ACHN (cell line): ENCODE measurements around the gene ZMYM2.

ENCODE experiments used
- DNase-seq: peaks from one replicate; pipeline ENCODE4 v3.0.0-alpha.2; 2015
- in situ Hi-C: cut with HindIII; loops from 2 replicates; pipeline ENCODE4 v1.10.0; 2017; ENCODE audit warnings: low sequenced_read_pairs, low pct_ligation_motif_present, low pct_unique_long_range_greater_than_20kb

ZMYM2 gene

GRCh38 chr13:19978831-19979437, 20.4 kb downstream of the ZMYM2 start:
- in situ Hi-C loops = no loop called here
- no peak for DNase-seq

GRCh38 chr13:19981685-19982238, 23.2 kb downstream of the ZMYM2 start:
- DNase-seq = no peak
- in situ Hi-C loops = no loop called here

GRCh38 chr13:19982447-19983043, 24.0 kb downstream of the ZMYM2 start:
- DNase-seq = no peak
- in situ Hi-C loops = no loop called here

GRCh38 chr13:19984430-19985218, 26.1 kb downstream of the ZMYM2 start:
- in situ Hi-C loops = no loop called here
- DNase-seq = peak; percentile 39

- in situ Hi-C loops = no loop called here
Measured at GRCh38 chr13:19985219-19985556, 26.7 kb downstream of the ZMYM2 start.

GRCh38 chr13:19991531-19991930, 33.0 kb downstream of the ZMYM2 start:
- in situ Hi-C loops = no loop called here
- no peak for DNase-seq

More at GRCh38 chr13:19985219-19985556, 26.7 kb downstream of the ZMYM2 start:
- no peak for DNase-seq

- in situ Hi-C loops = no loop called here
- DNase-seq = no peak
Measured at GRCh38 chr13:19993024-19993423, 34.5 kb downstream of the ZMYM2 start.

- in situ Hi-C loops = no loop called here
- DNase-seq = no peak
Measured at GRCh38 chr13:19998960-19999359, 40.4 kb downstream of the ZMYM2 start.

GRCh38 chr13:20000062-20000552, 41.6 kb downstream of the ZMYM2 start:
- in situ Hi-C loops = no loop called here
- DNase-seq = no peak

GRCh38 chr13:20001366-20002190, 43.1 kb downstream of the ZMYM2 start:
- in situ Hi-C loops = no loop called here
- DNase-seq = no peak

GRCh38 chr13:20002787-20003186, 44.3 kb downstream of the ZMYM2 start:
- in situ Hi-C loops = no loop called here

GRCh38 chr13:20006206-20006605, 47.7 kb downstream of the ZMYM2 start:
- in situ Hi-C loops = no loop called here
- DNase-seq = no peak

More at GRCh38 chr13:20002787-20003186, 44.3 kb downstream of the ZMYM2 start:
- DNase-seq = no peak

GRCh38 chr13:20015763-20016162, 57.2 kb downstream of the ZMYM2 start:
- DNase-seq = no peak
- in situ Hi-C loops = no loop called here

GRCh38 chr13:20016649-20017364, 58.3 kb downstream of the ZMYM2 start:
- no peak for DNase-seq
- in situ Hi-C loops = no loop called here

- in situ Hi-C loops = no loop called here
Measured at GRCh38 chr13:20017365-20017711, 58.8 kb downstream of the ZMYM2 start.

GRCh38 chr13:20019043-20019442, 60.5 kb downstream of the ZMYM2 start:
- in situ Hi-C loops = no loop called here
- DNase-seq = no peak

More at GRCh38 chr13:20017365-20017711, 58.8 kb downstream of the ZMYM2 start:
- no peak for DNase-seq

- in situ Hi-C loops = no loop called here
- DNase-seq = no peak
Measured at GRCh38 chr13:20024702-20025101, 66.2 kb downstream of the ZMYM2 start.

GRCh38 chr13:20028953-20029352, 70.4 kb downstream of the ZMYM2 start:
- no peak for DNase-seq
- in situ Hi-C loops = no loop called here
